ENCODE data around the gene ABCC6. TPM values are rescaled to one million over a fixed set of nuclear protein-coding genes. Genes with fewer than 3 reads are reported as not detected.

The ABCC6 gene
- total RNA-seq, 2 experiments from 2014 or later: not detected

- no peak overlapping the region for H2AFZ ChIP-seq (ENCODE audit: low read length)
- TF ChIP-seq CTCF (conservative IDR thresholded peaks at IDR 0.05; ENCODE audit: low read length) (no peak), EZH2phosphoT487 (IDR thresholded peaks at IDR 0.05; ENCODE audit: borderline replicate concordance, low read depth, low read length) (no peak)
- H3K9me2 ChIP-seq (ENCODE audit: insufficient read depth, low read length): no peaks in the 10 kb centered on the region
- BruUV-seq (replicated peaks): no TSS peak
- no peaks in the 10 kb centered on the region for H3K79me2 ChIP-seq (ENCODE audit: insufficient read depth, low read depth, low read length)
- H3K9me3 ChIP-seq (ENCODE audit: low read length): no peaks in the 10 kb centered on the region
- no peak overlapping the region for H3K4me2 ChIP-seq (ENCODE audit: low read length)
- intact Hi-C loops (cut with micrococcal nuclease; ENCODE audit: unreplicated experiment): no loop called here
- H3K4me1 ChIP-seq (ENCODE audit: insufficient read depth, low read length, poor library complexity, severe bottlenecking): no peaks in the 10 kb centered on the region
- H3K4me3 ChIP-seq (ENCODE audit: low read depth, low read length, poor library complexity, severe bottlenecking): no peak overlapping the region
- H4K20me1 ChIP-seq (ENCODE audit: insufficient read depth, low read length): no peaks in the 10 kb centered on the region
- H3K36me3 ChIP-seq (ENCODE audit: insufficient read depth, low read length): peaks cover 85% of the 10 kb centered on the region
- POLR2A ChIA-PET: no interaction called here
- no peak for DNase-seq (ENCODE audit: low spot score)
- CTCF ChIA-PET (ENCODE audit: unreplicated experiment): no interaction called here
- no peak overlapping the region for H3K27ac ChIP-seq (ENCODE audit: low read depth, low read length, poor library complexity, severe bottlenecking)
These were observed 81.4 kb downstream of the ABCC6 start for GRCh38 chr16:16141784-16142396.

- Histone ChIP-seq H4K20me1 (ENCODE audit: insufficient read depth, low read length) (no peaks in the 10 kb centered on the region), H3K9me2 (ENCODE audit: insufficient read depth, low read length) (no peaks in the 10 kb centered on the region), H3K36me3 (ENCODE audit: insufficient read depth, low read length) (peaks cover 93% of the 10 kb centered on the region), H3K4me3 (ENCODE audit: low read depth, low read length, poor library complexity, severe bottlenecking) (no peak overlapping the region), H2AFZ (ENCODE audit: low read length) (no peak overlapping the region), H3K27ac (ENCODE audit: low read depth, low read length, poor library complexity, severe bottlenecking) (no peak overlapping the region), H3K79me2 (ENCODE audit: insufficient read depth, low read depth, low read length) (no peaks in the 10 kb centered on the region), H3K4me2 (ENCODE audit: low read length) (no peak overlapping the region), H3K9me3 (ENCODE audit: low read length) (no peaks in the 10 kb centered on the region), H3K4me1 (ENCODE audit: insufficient read depth, low read length, poor library complexity, severe bottlenecking) (no peaks in the 10 kb centered on the region)
- intact Hi-C loops (cut with micrococcal nuclease; ENCODE audit: unreplicated experiment): no loop called here
- CTCF ChIA-PET (ENCODE audit: unreplicated experiment): no interaction called here
- no TSS peak for BruUV-seq (replicated peaks)
- DNase-seq (ENCODE audit: low spot score): no peak
- POLR2A ChIA-PET: no interaction called here
- TF ChIP-seq CTCF (conservative IDR thresholded peaks at IDR 0.05; ENCODE audit: low read length): no peak
- no peak for TF ChIP-seq EZH2phosphoT487 (IDR thresholded peaks at IDR 0.05; ENCODE audit: borderline replicate concordance, low read depth, low read length)
These were observed 82.2 kb downstream of the ABCC6 start for GRCh38 chr16:16141141-16141540.

GRCh38 chr16:16140537-16140936 is 82.8 kb downstream of the ABCC6 start:
- TF ChIP-seq CTCF (conservative IDR thresholded peaks at IDR 0.05; ENCODE audit: low read length): no peak
- TF ChIP-seq EZH2phosphoT487 (IDR thresholded peaks at IDR 0.05; ENCODE audit: borderline replicate concordance, low read depth, low read length): no peak
- no TSS peak for BruUV-seq (replicated peaks)
- DNase-seq (ENCODE audit: low spot score): no peak
- intact Hi-C loops (cut with micrococcal nuclease; ENCODE audit: unreplicated experiment): no loop called here
- no peak overlapping the region for H3K4me2 ChIP-seq (ENCODE audit: low read length)
- H3K9me2 ChIP-seq (ENCODE audit: insufficient read depth, low read length): no peaks in the 10 kb centered on the region
- H4K20me1 ChIP-seq (ENCODE audit: insufficient read depth, low read length): no peaks in the 10 kb centered on the region
- ChIA-PET CTCF (ENCODE audit: unreplicated experiment) (no interaction called here), POLR2A (no interaction called here)
- H3K4me1 ChIP-seq (ENCODE audit: insufficient read depth, low read length, poor library complexity, severe bottlenecking): no peaks in the 10 kb centered on the region
- H2AFZ ChIP-seq (ENCODE audit: low read length): no peak overlapping the region
- H3K9me3 ChIP-seq (ENCODE audit: low read length): no peaks in the 10 kb centered on the region
- no peak overlapping the region for H3K27ac ChIP-seq (ENCODE audit: low read depth, low read length, poor library complexity, severe bottlenecking)
- H3K36me3 ChIP-seq (ENCODE audit: insufficient read depth, low read length): peaks cover 98% of the 10 kb centered on the region
- no peak overlapping the region for H3K4me3 ChIP-seq (ENCODE audit: low read depth, low read length, poor library complexity, severe bottlenecking)
- no peaks in the 10 kb centered on the region for H3K79me2 ChIP-seq (ENCODE audit: insufficient read depth, low read depth, low read length)
